ENCODE data around the gene EYS.

- TF ChIP-seq, protein P1, sequence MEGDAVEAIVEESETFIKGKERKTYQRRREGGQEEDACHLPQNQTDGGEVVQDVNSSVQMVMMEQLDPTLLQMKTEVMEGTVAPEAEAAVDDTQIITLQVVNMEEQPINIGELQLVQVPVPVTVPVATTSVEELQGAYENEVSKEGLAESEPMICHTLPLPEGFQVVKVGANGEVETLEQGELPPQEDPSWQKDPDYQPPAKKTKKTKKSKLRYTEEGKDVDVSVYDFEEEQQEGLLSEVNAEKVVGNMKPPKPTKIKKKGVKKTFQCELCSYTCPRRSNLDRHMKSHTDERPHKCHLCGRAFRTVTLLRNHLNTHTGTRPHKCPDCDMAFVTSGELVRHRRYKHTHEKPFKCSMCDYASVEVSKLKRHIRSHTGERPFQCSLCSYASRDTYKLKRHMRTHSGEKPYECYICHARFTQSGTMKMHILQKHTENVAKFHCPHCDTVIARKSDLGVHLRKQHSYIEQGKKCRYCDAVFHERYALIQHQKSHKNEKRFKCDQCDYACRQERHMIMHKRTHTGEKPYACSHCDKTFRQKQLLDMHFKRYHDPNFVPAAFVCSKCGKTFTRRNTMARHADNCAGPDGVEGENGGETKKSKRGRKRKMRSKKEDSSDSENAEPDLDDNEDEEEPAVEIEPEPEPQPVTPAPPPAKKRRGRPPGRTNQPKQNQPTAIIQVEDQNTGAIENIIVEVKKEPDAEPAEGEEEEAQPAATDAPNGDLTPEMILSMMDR (IDR thresholded peaks at IDR 0.05): no peak
- no peak for TF ChIP-seq POLR2A (IDR thresholded peaks at IDR 0.05)
- TF ChIP-seq EP300 (IDR thresholded peaks at IDR 0.05): no peak
- TF ChIP-seq POLR2AphosphoS5 (IDR thresholded peaks at IDR 0.05): no peak
These were observed 635.5 kb downstream of the EYS start for GRCh38 chr6:65071480-65071879.

Measured in stomach (tissue), 4 donors.